ENCODE results near the gene PHLDB2. TPM values are rescaled to one million over a fixed set of nuclear protein-coding genes. Genes with fewer than 3 reads are reported as not detected.

PHLDB2 gene
- total and polyA plus RNA-seq, 10 of the 15 experiments (the other 5 are each of a cell fraction or from before 2014, with no cell fraction given), result 0.03 to 0.67 (median 0.40) TPM

- no peak for TF ChIP-seq MYC (IDR thresholded peaks at IDR 0.05; ENCODE audit: insufficient read depth, insufficient read length, insufficient replicate concordance, low read length, severe bottlenecking)
- TF ChIP-seq, protein P1, sequence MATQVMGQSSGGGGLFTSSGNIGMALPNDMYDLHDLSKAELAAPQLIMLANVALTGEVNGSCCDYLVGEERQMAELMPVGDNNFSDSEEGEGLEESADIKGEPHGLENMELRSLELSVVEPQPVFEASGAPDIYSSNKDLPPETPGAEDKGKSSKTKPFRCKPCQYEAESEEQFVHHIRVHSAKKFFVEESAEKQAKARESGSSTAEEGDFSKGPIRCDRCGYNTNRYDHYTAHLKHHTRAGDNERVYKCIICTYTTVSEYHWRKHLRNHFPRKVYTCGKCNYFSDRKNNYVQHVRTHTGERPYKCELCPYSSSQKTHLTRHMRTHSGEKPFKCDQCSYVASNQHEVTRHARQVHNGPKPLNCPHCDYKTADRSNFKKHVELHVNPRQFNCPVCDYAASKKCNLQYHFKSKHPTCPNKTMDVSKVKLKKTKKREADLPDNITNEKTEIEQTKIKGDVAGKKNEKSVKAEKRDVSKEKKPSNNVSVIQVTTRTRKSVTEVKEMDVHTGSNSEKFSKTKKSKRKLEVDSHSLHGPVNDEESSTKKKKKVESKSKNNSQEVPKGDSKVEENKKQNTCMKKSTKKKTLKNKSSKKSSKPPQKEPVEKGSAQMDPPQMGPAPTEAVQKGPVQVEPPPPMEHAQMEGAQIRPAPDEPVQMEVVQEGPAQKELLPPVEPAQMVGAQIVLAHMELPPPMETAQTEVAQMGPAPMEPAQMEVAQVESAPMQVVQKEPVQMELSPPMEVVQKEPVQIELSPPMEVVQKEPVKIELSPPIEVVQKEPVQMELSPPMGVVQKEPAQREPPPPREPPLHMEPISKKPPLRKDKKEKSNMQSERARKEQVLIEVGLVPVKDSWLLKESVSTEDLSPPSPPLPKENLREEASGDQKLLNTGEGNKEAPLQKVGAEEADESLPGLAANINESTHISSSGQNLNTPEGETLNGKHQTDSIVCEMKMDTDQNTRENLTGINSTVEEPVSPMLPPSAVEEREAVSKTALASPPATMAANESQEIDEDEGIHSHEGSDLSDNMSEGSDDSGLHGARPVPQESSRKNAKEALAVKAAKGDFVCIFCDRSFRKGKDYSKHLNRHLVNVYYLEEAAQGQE (IDR thresholded peaks at IDR 0.05; ENCODE audit: low read depth, low read length), result no peak
- peak in 1 of 2 experiments; percentile 5; a peak in 1 of 4 replicates for TF ChIP-seq IKZF2 (IDR thresholded peaks at IDR 0.05)
Measured at GRCh38 chr3:111979434-111980038, 120.5 kb downstream of the PHLDB2 start (continued).

DNA sequence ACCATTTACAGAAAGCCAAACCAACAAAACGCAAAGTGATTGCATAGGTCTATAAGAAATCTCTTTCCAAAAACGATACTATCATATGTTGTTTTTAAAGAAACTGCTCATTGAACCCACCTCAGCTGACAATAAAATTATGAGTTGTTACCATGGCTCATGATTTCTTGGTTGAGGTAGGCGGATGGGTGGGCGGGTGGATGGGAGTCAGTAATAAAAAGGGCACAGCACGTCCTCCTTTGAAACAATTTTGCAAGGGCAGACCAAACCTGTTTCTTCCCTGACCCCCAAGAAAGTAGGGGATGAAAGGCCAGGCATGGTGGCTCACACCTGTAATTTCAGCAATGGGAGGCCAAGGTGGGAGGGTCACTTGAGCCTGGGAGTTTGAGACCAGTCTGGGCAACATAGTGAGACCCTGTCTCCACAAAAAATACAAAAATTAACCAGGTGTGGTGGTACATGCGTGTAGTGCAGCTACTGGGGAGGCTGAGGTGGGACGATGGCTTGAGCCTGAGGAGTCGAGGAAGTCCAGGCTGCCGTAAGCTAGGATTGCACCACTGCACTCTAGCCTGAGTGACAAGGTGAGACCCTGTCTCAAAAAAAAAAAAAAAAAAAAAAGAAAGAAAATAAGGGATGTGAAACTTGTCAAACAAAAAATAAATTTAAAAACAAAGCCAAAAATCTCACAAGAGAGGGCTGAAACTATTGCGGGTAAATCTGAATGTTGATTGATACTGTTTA is 121.8 kb downstream of the PHLDB2 start:
- H3K27ac ChIP-seq (ENCODE audit: control insufficient read depth, insufficient read depth), result no peak overlapping the region
- ChIA-PET CTCF (interaction anchor here (0.7 to 7.1 kb wide), 12 partner anchors 9 to 308 kb away, joined by 3 to 80 read pairs (median 5); no protein-coding TSS in a partner anchor), SMC1A (ENCODE audit: uncharacterized antibody, unreplicated experiment) (interaction anchor here (1.3 to 5.4 kb wide), 4 partner anchors 9 to 265 kb away, joined by 3 to 44 read pairs (median 14); no protein-coding TSS in a partner anchor), RAD21 (ENCODE audit: unreplicated experiment) (interaction anchor here (0.6 to 2.8 kb wide), 6 partner anchors 9 to 1015 kb away, joined by 4 to 26 read pairs (median 9); no protein-coding TSS in a partner anchor), POLR2A (interaction anchor here (0.6 to 1.9 kb wide), 2 partner anchors 14 to 21 kb away, joined by 3 to 6 read pairs; no protein-coding TSS in a partner anchor)
- no TSS peak for BruUV-seq (replicated peaks)
- H3K9me3 ChIP-seq (replicated peaks; ENCODE audit: control insufficient read depth, insufficient read depth, low read length), result no peaks in the 10 kb centered on the region
- peaks cover 0 to 5% of the 10 kb centered on the region in 2 experiments; a peak in 1 of 4 replicates for H3K36me3 ChIP-seq (ENCODE audit: control insufficient read depth in 2 of 2, insufficient read depth in 2 of 2, low read length in 1 of 2)
- H3K9ac ChIP-seq (ENCODE audit: control insufficient read depth, insufficient read depth, low read length), result no peak overlapping the region
- 97% methylated on average over 10 of the region's 10 CpGs for WGBS (ENCODE audit: insufficient coverage, insufficient replicate concordance, low lambda C conversion rate, missing lambda C conversion rate)
- H3K27me3 ChIP-seq (replicated peaks in 1 of 2; ENCODE audit: control insufficient read depth in 2 of 2, insufficient read depth in 2 of 2, low read length in 1 of 2), result no peaks in the 10 kb centered on the region
- peaks cover 5% of the 10 kb centered on the region for H3K4me1 ChIP-seq (ENCODE audit: control insufficient read depth, insufficient read depth, low read length)
- intact Hi-C loops (cut with micrococcal nuclease; ENCODE audit: unreplicated experiment) (no loop called here), in situ Hi-C loops (cut with MboI) (no loop called here)
- H3K79me2 ChIP-seq (ENCODE audit: control insufficient read depth, insufficient read depth, low read length), result peaks cover 27% of the 10 kb centered on the region
- 0 out of 2 replicates have a peak, but pooled peaks have one; percentile 37 for TF ChIP-seq ZNF384 (IDR thresholded peaks at IDR 0.05; ENCODE audit: borderline replicate concordance, low read depth, low read length)
- no peak for TF ChIP-seq NR2C1 (IDR thresholded peaks at IDR 0.05)
- peak; percentile 33; the same call in 1 of the 2 replicates for TF ChIP-seq SPI1 (IDR thresholded peaks at IDR 0.05; ENCODE audit: borderline replicate concordance, insufficient read depth, low read depth, low read length)
- TF ChIP-seq, protein P2, sequence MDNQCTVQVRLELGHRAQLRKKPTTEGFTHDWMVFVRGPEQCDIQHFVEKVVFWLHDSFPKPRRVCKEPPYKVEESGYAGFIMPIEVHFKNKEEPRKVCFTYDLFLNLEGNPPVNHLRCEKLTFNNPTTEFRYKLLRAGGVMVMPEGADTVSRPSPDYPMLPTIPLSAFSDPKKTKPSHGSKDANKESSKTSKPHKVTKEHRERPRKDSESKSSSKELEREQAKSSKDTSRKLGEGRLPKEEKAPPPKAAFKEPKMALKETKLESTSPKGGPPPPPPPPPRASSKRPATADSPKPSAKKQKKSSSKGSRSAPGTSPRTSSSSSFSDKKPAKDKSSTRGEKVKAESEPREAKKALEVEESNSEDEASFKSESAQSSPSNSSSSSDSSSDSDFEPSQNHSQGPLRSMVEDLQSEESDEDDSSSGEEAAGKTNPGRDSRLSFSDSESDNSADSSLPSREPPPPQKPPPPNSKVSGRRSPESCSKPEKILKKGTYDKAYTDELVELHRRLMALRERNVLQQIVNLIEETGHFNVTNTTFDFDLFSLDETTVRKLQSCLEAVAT (IDR thresholded peaks at IDR 0.05), result peak; percentile 49; the same call in 1 of the 2 replicates
- TF ChIP-seq HDAC6 (IDR thresholded peaks at IDR 0.05; ENCODE audit: unreplicated experiment), result no peak
- TF ChIP-seq, protein P3, sequence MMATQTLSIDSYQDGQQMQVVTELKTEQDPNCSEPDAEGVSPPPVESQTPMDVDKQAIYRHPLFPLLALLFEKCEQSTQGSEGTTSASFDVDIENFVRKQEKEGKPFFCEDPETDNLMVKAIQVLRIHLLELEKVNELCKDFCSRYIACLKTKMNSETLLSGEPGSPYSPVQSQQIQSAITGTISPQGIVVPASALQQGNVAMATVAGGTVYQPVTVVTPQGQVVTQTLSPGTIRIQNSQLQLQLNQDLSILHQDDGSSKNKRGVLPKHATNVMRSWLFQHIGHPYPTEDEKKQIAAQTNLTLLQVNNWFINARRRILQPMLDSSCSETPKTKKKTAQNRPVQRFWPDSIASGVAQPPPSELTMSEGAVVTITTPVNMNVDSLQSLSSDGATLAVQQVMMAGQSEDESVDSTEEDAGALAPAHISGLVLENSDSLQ (IDR thresholded peaks at IDR 0.05), result peak; percentile 63; the same call in 1 of the 2 replicates
- ATAC-seq (no peak), DNase-seq (ENCODE audit: low read depth, low spot score) (no peak), FAIRE-seq (no peak)
- H3K4me3 ChIP-seq, result peak overlapping the region; percentile 44; the same call in 1 of the 2 replicates
- H3K4me2 ChIP-seq (ENCODE audit: control insufficient read depth, insufficient read depth), result peak overlapping the region; percentile 72
- no peaks in the 10 kb centered on the region for H4K20me1 ChIP-seq (ENCODE audit: control insufficient read depth, insufficient read depth)
- H2AFZ ChIP-seq (ENCODE audit: control insufficient read depth, low read depth, low read length), result no peak overlapping the region
